Spleen (tissue), 11 donors: ENCODE results near the gene NGFR. TPM values are rescaled to one million over a fixed set of nuclear protein-coding genes. Genes with fewer than 3 reads are reported as not detected.

ENCODE experiments used
- DNase-seq: peaks from one replicate; pipeline ENCODE4 v3.0.0-alpha.2; 2020
- H3K27ac ChIP-seq, 8 donors: fragments of 200-600 bp; sonication (generic) in 7 of 8; 1 replicate in 4 of 8; 2 replicates in 4 of 8; pipeline versions ENCODE4 v1.5.0 to v1.8.0; 2016 to 2021; ENCODE audit warnings: inconsistent platforms in 4 of 8, mild to moderate bottlenecking in 4 of 8, moderate library complexity in 1 of 8
- H3K27me3 ChIP-seq, 7 donors: fragments of 200-600 bp; sonication (generic) in 6 of 7; replicated peaks in 1 of 7; 1 replicate in 4 of 7; 2 replicates in 3 of 7; pipeline versions ENCODE4 v1.5.0 to v1.8.0; 2016 to 2021; ENCODE audit warnings: inconsistent platforms in 3 of 7, mild to moderate bottlenecking in 1 of 7
- H3K36me3 ChIP-seq, 6 donors: fragments of 200-600 bp; sonication (generic) in 5 of 6; 1 replicate in 4 of 6; 2 replicates in 2 of 6; pipeline versions ENCODE4 v1.5.0 to v1.8.0; 2016 to 2021; ENCODE audit warnings: inconsistent platforms in 2 of 6
- H3K4me1 ChIP-seq, 6 donors: fragments of 200-600 bp; sonication (generic) in 5 of 6; 1 replicate in 3 of 6; 2 replicates in 3 of 6; pipeline versions ENCODE4 v1.5.0 to v1.8.0; 2016 to 2021; ENCODE audit warnings: inconsistent platforms in 3 of 6
- H3K4me3 ChIP-seq, 8 donors: fragments of 200-600 bp; sonication (generic) in 7 of 8; 1 replicate in 4 of 8; 2 replicates in 4 of 8; pipeline versions ENCODE4 v1.5.0 to v1.8.0; 2016 to 2021; ENCODE audit warnings: inconsistent platforms in 4 of 8, mild to moderate bottlenecking in 4 of 8, moderate library complexity in 2 of 8
- H3K9me3 ChIP-seq, 8 donors: fragments of 200-600 bp; sonication (generic) in 7 of 8; 1 replicate in 4 of 8; 2 replicates in 4 of 8; pipeline versions ENCODE4 v1.5.0 to v1.8.0; 2016 to 2021; ENCODE audit warnings: inconsistent platforms in 4 of 8
- POLR2A ChIP-seq, 3 donors: fragments of 450-650 bp; IDR thresholded peaks; one replicate each; pipeline ENCODE4 v1.5.1; 2017; ENCODE audit warnings: antibody characterized with exemption in 3 of 3, mild to moderate bottlenecking in 1 of 3
- POLR2AphosphoS5 ChIP-seq, 3 donors: sonication (generic); formaldehyde crosslinking; IDR thresholded peaks; one replicate each; pipeline ENCODE4 v1.5.1; 2017; ENCODE audit warnings: antibody characterized with exemption in 3 of 3
- WGBS, 5 donors: extraction: QIAGEN DNeasy Blood & Tissue Kit in 3 of 5; methylation state at CpG; one replicate each; pipeline versions ENCODE4 v1.1.5 to v1.1.7; 2013 to 2018; 5-methylcytosine and 5-hydroxymethylcytosine counted together
- intact Hi-C: fragments of 100-400 bp; cut with DNase I; formaldehyde crosslinking; loops from one replicate; pipeline ENCODE4 v1.15.0; 2023; ENCODE audit warnings: low total_unique reads
- polyA plus RNA-seq, 3 donors: library from polyadenylated mRNA; stranded (reverse); fragments of 200-250 nt; gene quantifications; one replicate each; pipeline ENCODE4 v1.2.1, GENCODE V29; 2013
- total RNA-seq, 7 donors: library from RNA; depleted of rRNA in 3 of 7; stranded (reverse); fragments of >200 nt in 3 of 7; fragmentation: NEBNext Ultra II Directional in 4 of 7; extraction: Animal tissue kit (Norgen Biotek cat#: 25700) in 4 of 7; gene quantifications; one replicate each; pipeline versions ENCODE4 v1.1.0 to v1.2.1, GENCODE V29; 2016 to 2021
- TF ChIP-seq, protein P1 (sequence below), 11 experiments: fragments of 200-600 bp in 7 of 11; fragments of 450-650 bp in 4 of 11; sonication (generic) in 4 of 11; IDR thresholded peaks in 8 of 11; conservative IDR thresholded peaks in 3 of 11; 1 replicate in 7 of 11; 2 replicates in 4 of 11; pipeline versions ENCODE4 v1.4.0 to v1.8.0; 2016 to 2021; ENCODE audit warnings: antibody characterized with exemption in 11 of 11, inconsistent platforms in 4 of 11, mild to moderate bottlenecking in 1 of 11
- donor health status: healthy with polysubstance abuse.
- donor health status: DM: no; HTN: no; CAD: no; lungs with moderate emphysema.
- donor health status: DM: no; HTN: no; CAD: no.
- donor health status: Bipolar disorder and iron deficiency.
- donor health status: healthy.
- donor health status: DM: no; HTN: no; CAD: no.
- donor health status: DM: yes; HTN: yes; CAD: no.

NGFR gene
- total and polyA plus RNA-seq, 10 donors: 4.1 to 36.8 (median 13.9) TPM

DNA sequence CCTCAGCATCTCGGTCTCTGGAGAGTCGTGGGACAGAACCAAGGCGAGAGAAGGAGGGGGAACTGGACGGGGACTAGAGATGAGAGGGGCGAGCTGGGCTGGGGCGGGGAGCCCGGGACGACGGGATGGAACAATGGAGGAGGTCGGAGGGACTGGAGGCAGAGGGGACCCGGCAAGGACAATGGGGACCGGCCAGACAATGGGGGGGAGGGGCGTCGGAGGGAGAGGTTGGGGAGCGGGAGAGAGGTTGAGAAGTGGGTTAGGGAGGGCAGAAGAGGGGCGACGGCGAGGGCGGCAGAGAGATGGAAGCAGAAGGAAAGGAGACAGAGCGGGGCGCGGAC is 719 bp downstream of the NGFR start:
- peaks cover 24 to 47% (median 38%) of the 10 kb centered on the region in 6 donors for H3K4me1 ChIP-seq
- peak overlapping the region; percentile 52 to 81 (median 58) for H3K4me3 ChIP-seq
- no peaks in the 10 kb centered on the region for H3K9me3 ChIP-seq
- no peak for TF ChIP-seq POLR2A (IDR thresholded peaks at IDR 0.05)
- TF ChIP-seq POLR2AphosphoS5 (IDR thresholded peaks at IDR 0.05): no peak
- TF ChIP-seq, protein P1, sequence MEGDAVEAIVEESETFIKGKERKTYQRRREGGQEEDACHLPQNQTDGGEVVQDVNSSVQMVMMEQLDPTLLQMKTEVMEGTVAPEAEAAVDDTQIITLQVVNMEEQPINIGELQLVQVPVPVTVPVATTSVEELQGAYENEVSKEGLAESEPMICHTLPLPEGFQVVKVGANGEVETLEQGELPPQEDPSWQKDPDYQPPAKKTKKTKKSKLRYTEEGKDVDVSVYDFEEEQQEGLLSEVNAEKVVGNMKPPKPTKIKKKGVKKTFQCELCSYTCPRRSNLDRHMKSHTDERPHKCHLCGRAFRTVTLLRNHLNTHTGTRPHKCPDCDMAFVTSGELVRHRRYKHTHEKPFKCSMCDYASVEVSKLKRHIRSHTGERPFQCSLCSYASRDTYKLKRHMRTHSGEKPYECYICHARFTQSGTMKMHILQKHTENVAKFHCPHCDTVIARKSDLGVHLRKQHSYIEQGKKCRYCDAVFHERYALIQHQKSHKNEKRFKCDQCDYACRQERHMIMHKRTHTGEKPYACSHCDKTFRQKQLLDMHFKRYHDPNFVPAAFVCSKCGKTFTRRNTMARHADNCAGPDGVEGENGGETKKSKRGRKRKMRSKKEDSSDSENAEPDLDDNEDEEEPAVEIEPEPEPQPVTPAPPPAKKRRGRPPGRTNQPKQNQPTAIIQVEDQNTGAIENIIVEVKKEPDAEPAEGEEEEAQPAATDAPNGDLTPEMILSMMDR (IDR thresholded peaks at IDR 0.05 in 8 of 11, conservative IDR thresholded peaks at IDR 0.05 in 3 of 11): no peak
- H3K27me3 ChIP-seq: peaks cover 6 to 74% (median 61%) of the 10 kb centered on the region in 7 donors
- intact Hi-C loops: loop anchor here (10.0 kb wide), 1 partner anchor 59 kb away; no protein-coding TSS in a partner anchor
- 3 to 5% (median 4%) methylated on average over 21 to 22 of the region's 22 CpGs for WGBS, 5 donors
- H3K36me3 ChIP-seq: no peaks in the 10 kb centered on the region
- H3K27ac ChIP-seq: peak overlapping the region in 5 of 8 donors; percentile 0 to 64 (median 54)
- no peak for DNase-seq

- intact Hi-C loops: loop anchor here (10.0 kb wide), 1 partner anchor 58 kb away; no protein-coding TSS in a partner anchor
- TF ChIP-seq POLR2A (IDR thresholded peaks at IDR 0.05): no peak
- TF ChIP-seq, protein P1 (IDR thresholded peaks at IDR 0.05 in 8 of 11, conservative IDR thresholded peaks at IDR 0.05 in 3 of 11): peak; percentile 41 to 96 (median 94)
- TF ChIP-seq POLR2AphosphoS5 (IDR thresholded peaks at IDR 0.05): peak in 2 of 3 donors; percentile 11 to 55
- Histone ChIP-seq H3K4me1 (peaks cover 24 to 47% (median 38%) of the 10 kb centered on the region in 6 donors), H3K4me3 (peak overlapping the region; percentile 41 to 81 (median 57)), H3K27ac (peak overlapping the region in 6 of 8 donors; percentile 0 to 59 (median 38)), H3K36me3 (no peaks in the 10 kb centered on the region), H3K9me3 (no peaks in the 10 kb centered on the region), H3K27me3 (peaks cover 6 to 74% (median 67%) of the 10 kb centered on the region in 7 donors)
- WGBS, 5 donors: 1 to 3% (median 1%) methylated on average over 36 to 85 of the region's 85 CpGs
- peak; percentile 95 for DNase-seq
These were observed 1.2 kb downstream of the NGFR start for GRCh38 chr17:49496183-49496866.

DNA sequence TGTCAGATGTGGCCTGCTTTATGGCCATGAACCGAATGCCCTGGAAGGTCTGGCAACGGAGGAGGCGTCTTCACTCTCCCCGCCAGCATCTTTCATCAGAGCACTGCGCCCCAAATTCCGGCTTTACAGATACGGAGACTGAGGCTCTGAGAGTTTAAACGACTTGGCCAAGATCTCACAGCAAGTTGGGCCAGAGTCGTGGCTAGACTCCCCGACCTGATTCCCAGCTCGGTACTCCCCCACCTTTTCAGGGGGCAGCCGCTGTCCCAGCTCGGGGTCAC is 1.7 kb downstream of the NGFR start:
- intact Hi-C loops: loop anchor here (10.0 kb wide), 1 partner anchor 58 kb away; no protein-coding TSS in a partner anchor
- H3K4me1 ChIP-seq: peaks cover 24 to 51% (median 38%) of the 10 kb centered on the region in 6 donors
- peak overlapping the region in 5 of 8 donors; percentile 0 to 59 (median 50) for H3K27ac ChIP-seq
- no peaks in the 10 kb centered on the region for H3K36me3 ChIP-seq
- TF ChIP-seq POLR2AphosphoS5 (IDR thresholded peaks at IDR 0.05): no peak
- TF ChIP-seq POLR2A (IDR thresholded peaks at IDR 0.05): no peak
- TF ChIP-seq, protein P1 (IDR thresholded peaks at IDR 0.05 in 8 of 11, conservative IDR thresholded peaks at IDR 0.05 in 3 of 11): no peak
- H3K4me3 ChIP-seq: peak overlapping the region; percentile 41 to 81 (median 57)
- 3 to 6% (median 4%) methylated on average over 8 to 13 of the region's 13 CpGs for WGBS, 5 donors
- H3K27me3 ChIP-seq: peaks cover 6 to 76% (median 70%) of the 10 kb centered on the region in 7 donors
- H3K9me3 ChIP-seq: no peaks in the 10 kb centered on the region
- no peak for DNase-seq
